ENCODE measurements around the gene SPSB2. TPM values are rescaled to one million over a fixed set of nuclear protein-coding genes. Genes with fewer than 3 reads are reported as not detected.

SPSB2 gene
- total and polyA plus RNA-seq, 2 donors (not counting 1 experiment from before 2014, with no cell fraction given): 9.4 to 16.0 TPM

DNA sequence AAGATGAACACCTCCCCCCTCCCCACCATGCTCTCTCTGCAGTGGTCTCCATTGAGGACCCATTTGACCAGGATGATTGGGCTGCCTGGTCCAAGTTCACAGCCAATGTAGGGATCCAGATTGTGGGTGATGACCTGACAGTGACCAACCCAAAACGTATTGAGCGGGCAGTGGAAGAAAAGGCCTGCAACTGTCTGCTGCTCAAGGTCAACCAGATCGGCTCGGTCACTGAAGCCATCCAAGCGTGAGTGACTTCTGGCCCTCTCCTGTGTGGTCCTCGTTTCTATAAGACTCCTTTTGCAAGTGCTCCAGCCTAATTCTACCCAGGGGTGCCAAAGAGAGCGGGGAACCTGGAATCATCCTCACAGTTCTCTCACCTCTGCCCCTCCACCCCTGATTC is 48.4 kb upstream of the SPSB2 start:
- ChIA-PET POLR2A (interaction anchor here (1.1 to 1.4 kb wide), 2 partner anchors 49 to 52 kb away, joined by 3 to 6 read pairs; partner anchors contain the start of gene SPSB2), CTCF (interaction anchor here (1.4 to 6.2 kb wide), 10 partner anchors 8 to 192 kb away, joined by 3 to 119 read pairs (median 8); partner anchors contain the start of genes C1R and SPSB2)
- no peak for ATAC-seq (ENCODE audit: low read depth)
- Mint-ChIP-seq H3K27ac (peak overlapping the region; percentile 41), H3K9me3 (ENCODE audit: insufficient read depth) (no peaks in the 10 kb centered on the region), H3K4me3 (peak overlapping the region; percentile 60), H3K27me3 (no peaks in the 10 kb centered on the region), H3K4me1 (peaks cover 43% of the 10 kb centered on the region)
- Histone ChIP-seq H2AFZ (ENCODE audit: insufficient read depth, low read depth, low read length, poor library complexity, severe bottlenecking) (no peak overlapping the region), H3K4me1 (ENCODE audit: control insufficient read depth in 2 of 2, insufficient read depth in 2 of 2, low read length in 2 of 2) (peaks cover 33 to 43% of the 10 kb centered on the region in 2 donors), H3K9ac (ENCODE audit: low read length) (no peak overlapping the region), H3K9me3 (ENCODE audit: control extremely low read depth in 1 of 3, control insufficient read depth in 2 of 3, insufficient read depth in 1 of 3, low read length in 2 of 3) (no peaks in the 10 kb centered on the region), H3K79me2 (ENCODE audit: control insufficient read depth, insufficient read depth, low read length) (peaks cover 15% of the 10 kb centered on the region), H3K4me2 (replicated peaks; ENCODE audit: low read depth, low read length, poor library complexity, severe bottlenecking) (peak overlapping the region; percentile 54), H3K4me3 (ENCODE audit: control extremely low read depth in 1 of 5, extremely low read depth in 1 of 5, insufficient read depth in 1 of 5, low read depth in 2 of 5, low read length in 4 of 5) (no peak overlapping the region), H4K20me1 (ENCODE audit: control insufficient read depth, insufficient read depth, low read length, poor library complexity, severe bottlenecking) (no peaks in the 10 kb centered on the region), H3K27me3 (replicated peaks in 1 of 4; ENCODE audit: control extremely low read depth in 1 of 4, control insufficient read depth in 3 of 4, insufficient read depth in 4 of 4, low read length in 3 of 4) (no peaks in the 10 kb centered on the region), H3K27ac (ENCODE audit: low read length in 2 of 2) (no peak overlapping the region), H3K36me3 (replicated peaks in 1 of 2; ENCODE audit: control extremely low read depth in 1 of 2, control insufficient read depth in 1 of 2, extremely low read depth in 1 of 2, insufficient read depth in 2 of 2, low read length in 1 of 2) (peaks cover 0 to 4% of the 10 kb centered on the region in 2 experiments)
- TF ChIP-seq, protein P1, sequence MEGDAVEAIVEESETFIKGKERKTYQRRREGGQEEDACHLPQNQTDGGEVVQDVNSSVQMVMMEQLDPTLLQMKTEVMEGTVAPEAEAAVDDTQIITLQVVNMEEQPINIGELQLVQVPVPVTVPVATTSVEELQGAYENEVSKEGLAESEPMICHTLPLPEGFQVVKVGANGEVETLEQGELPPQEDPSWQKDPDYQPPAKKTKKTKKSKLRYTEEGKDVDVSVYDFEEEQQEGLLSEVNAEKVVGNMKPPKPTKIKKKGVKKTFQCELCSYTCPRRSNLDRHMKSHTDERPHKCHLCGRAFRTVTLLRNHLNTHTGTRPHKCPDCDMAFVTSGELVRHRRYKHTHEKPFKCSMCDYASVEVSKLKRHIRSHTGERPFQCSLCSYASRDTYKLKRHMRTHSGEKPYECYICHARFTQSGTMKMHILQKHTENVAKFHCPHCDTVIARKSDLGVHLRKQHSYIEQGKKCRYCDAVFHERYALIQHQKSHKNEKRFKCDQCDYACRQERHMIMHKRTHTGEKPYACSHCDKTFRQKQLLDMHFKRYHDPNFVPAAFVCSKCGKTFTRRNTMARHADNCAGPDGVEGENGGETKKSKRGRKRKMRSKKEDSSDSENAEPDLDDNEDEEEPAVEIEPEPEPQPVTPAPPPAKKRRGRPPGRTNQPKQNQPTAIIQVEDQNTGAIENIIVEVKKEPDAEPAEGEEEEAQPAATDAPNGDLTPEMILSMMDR (IDR thresholded peaks at IDR 0.05): no peak
- no peak for TF ChIP-seq EZH2 (IDR thresholded peaks at IDR 0.05; ENCODE audit: borderline replicate concordance, insufficient read depth, low read depth, low read length, poor library complexity, severe bottlenecking)
- WGBS (ENCODE audit: insufficient coverage): 94% methylated on average over 6 of the region's 7 CpGs
- DNase-seq: no peak
- intact Hi-C loops (cut with micrococcal nuclease): no loop called here

DNA sequence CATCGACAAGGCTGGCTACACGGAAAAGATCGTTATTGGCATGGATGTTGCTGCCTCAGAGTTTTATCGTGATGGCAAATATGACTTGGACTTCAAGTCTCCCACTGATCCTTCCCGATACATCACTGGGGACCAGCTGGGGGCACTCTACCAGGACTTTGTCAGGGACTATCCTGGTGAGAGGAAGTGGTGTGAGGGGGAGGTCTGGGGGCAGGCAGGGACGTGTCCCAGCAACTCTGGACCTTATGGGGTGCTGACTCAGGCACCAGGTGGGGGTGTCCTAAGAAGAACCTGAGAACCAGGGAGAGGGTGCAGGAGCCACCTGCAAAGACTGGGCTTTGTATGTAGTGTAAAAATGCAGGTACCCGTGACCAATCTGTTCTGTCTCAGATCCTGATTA is 46.5 kb upstream of the SPSB2 start:
- no peaks in the 10 kb centered on the region for H3K9me3 Mint-ChIP-seq (ENCODE audit: insufficient read depth)
- 79% methylated on average over 7 of the region's 7 CpGs for WGBS (ENCODE audit: insufficient coverage)
- H3K27ac Mint-ChIP-seq: peak overlapping the region; percentile 59
- intact Hi-C loops (cut with micrococcal nuclease): no loop called here
- Histone ChIP-seq H3K9ac (ENCODE audit: low read length) (no peak overlapping the region), H3K36me3 (replicated peaks in 1 of 2; ENCODE audit: control extremely low read depth in 1 of 2, control insufficient read depth in 1 of 2, extremely low read depth in 1 of 2, insufficient read depth in 2 of 2, low read length in 1 of 2) (peaks cover 0 to 4% of the 10 kb centered on the region in 2 experiments), H3K4me3 (ENCODE audit: control extremely low read depth in 1 of 5, extremely low read depth in 1 of 5, insufficient read depth in 1 of 5, low read depth in 2 of 5, low read length in 4 of 5) (no peak overlapping the region), H3K9me3 (ENCODE audit: control extremely low read depth in 1 of 3, control insufficient read depth in 2 of 3, insufficient read depth in 1 of 3, low read length in 2 of 3) (peaks cover 0 to 3% (median 0%) of the 10 kb centered on the region in 3 donors), H2AFZ (ENCODE audit: insufficient read depth, low read depth, low read length, poor library complexity, severe bottlenecking) (no peak overlapping the region), H3K27ac (ENCODE audit: low read length in 2 of 2) (no peak overlapping the region), H3K79me2 (ENCODE audit: control insufficient read depth, insufficient read depth, low read length) (peaks cover under 1% of the 10 kb centered on the region), H3K4me2 (replicated peaks; ENCODE audit: low read depth, low read length, poor library complexity, severe bottlenecking) (no peak overlapping the region), H3K4me1 (ENCODE audit: control insufficient read depth in 2 of 2, insufficient read depth in 2 of 2, low read length in 2 of 2) (peaks cover 37 to 46% of the 10 kb centered on the region in 2 donors), H4K20me1 (ENCODE audit: control insufficient read depth, insufficient read depth, low read length, poor library complexity, severe bottlenecking) (no peaks in the 10 kb centered on the region), H3K27me3 (replicated peaks in 1 of 4; ENCODE audit: control extremely low read depth in 1 of 4, control insufficient read depth in 3 of 4, insufficient read depth in 4 of 4, low read length in 3 of 4) (peaks cover 0 to 7% (median 0%) of the 10 kb centered on the region in 4 experiments)
- no peak for ATAC-seq (ENCODE audit: low read depth)
- H3K4me1 Mint-ChIP-seq: peaks cover 44% of the 10 kb centered on the region
- POLR2A ChIA-PET: interaction anchor here (0.6 kb wide), 1 partner anchor 17 kb away, joined by 5 read pairs; no protein-coding TSS in a partner anchor
- no peaks in the 10 kb centered on the region for H3K27me3 Mint-ChIP-seq
- H3K4me3 Mint-ChIP-seq: no peak overlapping the region
- DNase-seq: no peak
- CTCF ChIA-PET: interaction anchor here (1.1 kb wide), 1 partner anchor 45 kb away, joined by 4 read pairs; no protein-coding TSS in a partner anchor
- TF ChIP-seq EZH2 (IDR thresholded peaks at IDR 0.05; ENCODE audit: borderline replicate concordance, insufficient read depth, low read depth, low read length, poor library complexity, severe bottlenecking): no peak
- TF ChIP-seq, protein P1 (IDR thresholded peaks at IDR 0.05): no peak

Data from B cell (primary cell).